Stimulated activated CD8-positive, alpha-beta memory T cell treated with anti-CD3 and anti-CD28 coated beads, Interleukin-7, amount 100 ng/mL, for 4 hours (primary cell): ENCODE measurements around the gene GRWD1.

ENCODE experiments used
- DNase-seq, 2 donors: peaks; one replicate each; pipeline ENCODE4 v3.0.0-alpha.2; 2020; ENCODE audit warnings: low read depth in 2 of 2

GRWD1 gene

GRCh38 chr19:48445606-48446481 is at the start of gene GRWD1:
GRWD1 (plus strand) TSS chr19:48445983; CDS start chr19:48446006, 23 bp downstream.
- DNase-seq: peak; percentile 90 to 95

GRCh38 chr19:48396016-48396823 is 49.6 kb upstream of the GRWD1 start:
- no peak for DNase-seq

- DNase-seq: no peak
These were observed 49.0 kb upstream of the GRWD1 start for GRCh38 chr19:48396824-48397176.

- no peak for DNase-seq
These were observed 48.3 kb upstream of the GRWD1 start for GRCh38 chr19:48397263-48398101.

GRCh38 chr19:48398102-48398374 is 47.7 kb upstream of the GRWD1 start:
- no peak for DNase-seq

- peak; percentile 62 to 78 for DNase-seq
These were observed 47.2 kb upstream of the GRWD1 start for GRCh38 chr19:48398375-48399235.

GRCh38 chr19:48400018-48400742 is 45.6 kb upstream of the GRWD1 start:
- DNase-seq: no peak

- no peak for DNase-seq
These were observed 44.5 kb upstream of the GRWD1 start for GRCh38 chr19:48401287-48401686.

GRCh38 chr19:48403606-48404005 is 42.2 kb upstream of the GRWD1 start:
- DNase-seq: no peak

- no peak for DNase-seq
These were observed 40.6 kb upstream of the GRWD1 start for GRCh38 chr19:48405010-48405659.

- DNase-seq: no peak
These were observed 39.9 kb upstream of the GRWD1 start for GRCh38 chr19:48405850-48406249.

- no peak for DNase-seq
These were observed 31.8 kb upstream of the GRWD1 start for GRCh38 chr19:48413879-48414587.

- DNase-seq: peak; percentile 42 to 59
These were observed 30.4 kb upstream of the GRWD1 start for GRCh38 chr19:48415395-48415794.

- DNase-seq: no peak
These were observed 30.0 kb upstream of the GRWD1 start for GRCh38 chr19:48415806-48416221.

- no peak for DNase-seq
These were observed 28.4 kb upstream of the GRWD1 start for GRCh38 chr19:48417421-48417820.

GRCh38 chr19:48418317-48419064 is 27.3 kb upstream of the GRWD1 start:
- DNase-seq: no peak

- peak; percentile 46 to 60 for DNase-seq
These were observed 26.4 kb upstream of the GRWD1 start for GRCh38 chr19:48419158-48419920.

GRCh38 chr19:48421548-48421947 is 24.2 kb upstream of the GRWD1 start:
- no peak for DNase-seq
